ENCODE results near the gene YAE1. TPM values are rescaled to one million over a fixed set of nuclear protein-coding genes. Genes with fewer than 3 reads are reported as not detected.

Gene YAE1
- total and polyA plus RNA-seq, 2 of the 8 experiments (the other 6 are each of a cell fraction or from before 2014, with no cell fraction given): 24.1 to 38.0 TPM

DNA sequence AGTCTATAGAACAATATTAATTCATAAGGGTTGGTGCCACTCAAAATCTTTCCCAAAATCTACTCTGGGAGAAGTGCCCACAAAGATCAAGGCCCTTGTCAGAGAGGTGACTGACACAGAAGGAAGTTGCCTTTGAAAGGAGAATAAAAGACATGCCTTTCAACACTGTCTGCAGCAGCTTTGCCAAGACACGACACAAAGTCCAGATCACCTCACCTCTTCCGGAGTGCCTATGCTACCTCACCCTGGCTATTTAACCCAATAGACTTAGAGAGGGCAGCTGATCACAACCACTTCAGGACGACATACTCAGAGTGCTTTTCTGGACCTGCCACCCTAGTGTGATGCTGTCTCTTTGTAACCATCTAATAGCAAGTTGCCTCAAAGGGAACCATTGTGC lies 49.0 kb upstream of the YAE1 start:
- Histone ChIP-seq H3K36me3 (ENCODE audit: control insufficient read depth in 2 of 4, insufficient read depth in 4 of 4, low read length in 3 of 4) (no peaks in the 10 kb centered on the region), H2BK15ac (ENCODE audit: low read length) (no peak overlapping the region), H3K23me2 (ENCODE audit: low read depth, low read length) (no peaks in the 10 kb centered on the region; the same call in 1 of the 2 replicates), H3K79me2 (ENCODE audit: control insufficient read depth in 1 of 2, insufficient read depth in 2 of 2, low read length in 2 of 2) (no peaks in the 10 kb centered on the region), H3K9me3 (ENCODE audit: insufficient read depth in 2 of 2, low read depth in 1 of 2, low read length in 1 of 2) (no peaks in the 10 kb centered on the region), H2AFZ (ENCODE audit: low read length) (no peak overlapping the region), H2BK5ac (ENCODE audit: low read depth, low read length) (no peak overlapping the region), H3K4me2 (ENCODE audit: insufficient read depth in 1 of 2, low read depth in 2 of 2, low read length in 2 of 2) (no peak overlapping the region), H2AK5ac (ENCODE audit: low read depth, low read length) (no peak overlapping the region), H4K91ac (replicated peaks; ENCODE audit: insufficient read length, low read length) (no peak overlapping the region), H3K4me1 (replicated peaks in 1 of 4; ENCODE audit: control insufficient read depth in 3 of 4, insufficient read depth in 4 of 4, low read length in 3 of 4) (peaks cover 0 to 1% (median 0%) of the 10 kb centered on the region in 4 experiments; a peak in 1 of 7 replicates), H3K18ac (ENCODE audit: extremely low read depth, low read length) (no peak overlapping the region), H3K79me1 (ENCODE audit: low read depth, low read length) (no peaks in the 10 kb centered on the region), H4K8ac (ENCODE audit: extremely low read depth, insufficient read depth, low read length) (no peak overlapping the region), H3K27ac (ENCODE audit: low read depth, low read length) (no peak overlapping the region), H3K27me3 (replicated peaks in 1 of 4; ENCODE audit: control insufficient read depth in 3 of 4, extremely low read depth in 1 of 4, insufficient read depth in 3 of 4, low read length in 3 of 4) (no peaks in the 10 kb centered on the region), H3K4me3 (ENCODE audit: extremely low read depth in 1 of 4, insufficient read depth in 2 of 4, low read depth in 3 of 4, low read length in 4 of 4) (no peak overlapping the region), H3K4ac (replicated peaks; ENCODE audit: insufficient read length, low read depth, low read length) (no peak overlapping the region), H4K5ac (ENCODE audit: insufficient read length, low read depth, low read length) (no peak overlapping the region), H3K56ac (replicated peaks; ENCODE audit: insufficient read length, low read depth, low read length) (no peak overlapping the region), H3K23ac (ENCODE audit: insufficient read length) (no peak overlapping the region), H2BK20ac (ENCODE audit: low read length) (no peak overlapping the region), H2BK12ac (ENCODE audit: low read depth, low read length) (no peak overlapping the region), H4K20me1 (replicated peaks in 1 of 2; ENCODE audit: control insufficient read depth in 1 of 2, insufficient read depth in 2 of 2, low read length in 2 of 2) (no peaks in the 10 kb centered on the region), H3K9ac (replicated peaks in 1 of 4; ENCODE audit: extremely low read depth in 1 of 4, low read depth in 3 of 4, low read length in 3 of 4) (no peak overlapping the region), H2BK120ac (replicated peaks; ENCODE audit: low read depth, low read length) (no peak overlapping the region), H3K14ac (ENCODE audit: insufficient read length) (no peak overlapping the region)
- 98% methylated on average over 3 of the region's 3 CpGs; no CpG with 5 or more reads in 1 of the 2 experiments for WGBS, 2 experiments (ENCODE audit: extremely low coverage in 1 of 2, insufficient coverage in 1 of 2, insufficient read length in 1 of 2, insufficient replicate concordance in 2 of 2, low coverage in 1 of 2, low lambda C conversion rate in 2 of 2, missing lambda C conversion rate in 1 of 2)
- CTCF ChIA-PET (ENCODE audit: partially characterized antibody): interaction anchor here (0.5 to 1.5 kb wide), 4 partner anchors 16 to 513 kb away, joined by 3 read pairs; no protein-coding TSS in a partner anchor
- DNase-seq (ENCODE audit: low read depth in 1 of 2, low spot score in 2 of 2): no peak
- POLR2A ChIA-PET (ENCODE audit: partially characterized antibody): interaction anchor here (1.2 kb wide), 1 partner anchor 31 kb away, joined by 3 read pairs; no protein-coding TSS in a partner anchor
- no peak for FAIRE-seq
- no peak for TF ChIP-seq TAF7 (optimal IDR thresholded peaks at IDR 0.05; ENCODE audit: borderline replicate concordance, low read depth, low read length)
- TF ChIP-seq POLR2A (IDR thresholded peaks at IDR 0.05; ENCODE audit: control extremely low read depth in 1 of 2, low read depth in 2 of 2, low read length in 2 of 2): no peak
- TF ChIP-seq SIN3A (conservative IDR thresholded peaks at IDR 0.05 in 1 of 2, IDR thresholded peaks at IDR 0.05 in 1 of 2; ENCODE audit: low read depth in 1 of 2, low read length in 2 of 2): no peak
- no peak for TF ChIP-seq CREB1 (IDR thresholded peaks at IDR 0.05)
- no peak for TF ChIP-seq SIRT6 (IDR thresholded peaks at IDR 0.05; ENCODE audit: low read length)
- TF ChIP-seq RBBP5 (IDR thresholded peaks at IDR 0.05; ENCODE audit: borderline replicate concordance, low read depth, low read length): no peak
- no peak for TF ChIP-seq NANOG (IDR thresholded peaks at IDR 0.05; ENCODE audit: insufficient read depth, low read depth, low read length, poor library complexity, severe bottlenecking)
- no peak for TF ChIP-seq CEBPB (IDR thresholded peaks at IDR 0.05; ENCODE audit: low read depth, low read length)
- TF ChIP-seq CTBP2 (IDR thresholded peaks at IDR 0.05; ENCODE audit: borderline replicate concordance, insufficient read depth, insufficient read length, low read length): no peak
